ENCODE measurements around the gene SDHB.

Gene SDHB

GRCh38 chr1:17012775-17013490 is 40.9 kb downstream of the SDHB start:
- no peak for DNase-seq (ENCODE audit: low spot score)

GRCh38 chr1:17011439-17012307 is 42.2 kb downstream of the SDHB start, which contains the start of gene ATP13A2:
TSS of gene ATP13A2 (minus strand) at chr1:17011928. CDS start at chr1:17011738, 190 bp downstream.
- peak; percentile 90 for DNase-seq (ENCODE audit: low spot score)

GRCh38 chr1:17011092-17011438 is 42.8 kb downstream of the SDHB start:
- DNase-seq (ENCODE audit: low spot score): peak; percentile 30

GRCh38 chr1:17009706-17010105 is 44.1 kb downstream of the SDHB start:
- DNase-seq (ENCODE audit: low spot score): peak; percentile 3

- DNase-seq (ENCODE audit: low spot score): peak; percentile 3
Observed at GRCh38 chr1:17008208-17008855, 45.5 kb downstream of the SDHB start.

- peak; percentile 2 for DNase-seq (ENCODE audit: low spot score)
Observed at GRCh38 chr1:17007121-17007520, 46.7 kb downstream of the SDHB start.

- no peak for DNase-seq (ENCODE audit: low spot score)
Observed at GRCh38 chr1:17005365-17005740, 48.5 kb downstream of the SDHB start.

GRCh38 chr1:17004466-17005364 is 49.1 kb downstream of the SDHB start:
- peak; percentile 6 for DNase-seq (ENCODE audit: low spot score)

GRCh38 chr1:17002524-17002902 is 51.3 kb downstream of the SDHB start:
- DNase-seq (ENCODE audit: low spot score): peak; percentile 4

GRCh38 chr1:17001760-17002523 is 51.9 kb downstream of the SDHB start:
- peak; percentile 11 for DNase-seq (ENCODE audit: low spot score)

GRCh38 chr1:16999863-17000262 is 54.0 kb downstream of the SDHB start:
- peak; percentile 12 for DNase-seq (ENCODE audit: low spot score)

GRCh38 chr1:16998589-16998988 is 55.2 kb downstream of the SDHB start:
- peak; percentile 7 for DNase-seq (ENCODE audit: low spot score)

- DNase-seq (ENCODE audit: low spot score): no peak
Observed at GRCh38 chr1:16996845-16997244, 57.0 kb downstream of the SDHB start.

GRCh38 chr1:16993521-16994038 is 60.3 kb downstream of the SDHB start:
- DNase-seq (ENCODE audit: low spot score): no peak

- no peak for DNase-seq (ENCODE audit: low spot score)
Observed at GRCh38 chr1:16992675-16993074, 61.2 kb downstream of the SDHB start.

- DNase-seq (ENCODE audit: low spot score): no peak
Observed at GRCh38 chr1:16992102-16992501, 61.7 kb downstream of the SDHB start.

- no peak for DNase-seq (ENCODE audit: low spot score)
Observed at GRCh38 chr1:16991571-16991970, 62.3 kb downstream of the SDHB start.

- DNase-seq (ENCODE audit: low spot score): no peak
Observed at GRCh38 chr1:16989676-16990391, 64.0 kb downstream of the SDHB start.

GRCh38 chr1:16988210-16988609 is 65.6 kb downstream of the SDHB start:
- DNase-seq (ENCODE audit: low spot score): no peak

GRCh38 chr1:16986962-16987361 is 66.9 kb downstream of the SDHB start:
- peak; percentile 80 for DNase-seq (ENCODE audit: low spot score)
